GM18526 (cell line): ENCODE measurements around the gene CARD11.

Experiments
- POLR2A ChIP-seq: IDR thresholded peaks from 3 replicates; pipeline ENCODE4 v1.6.1; 2011; ENCODE audit not compliant: insufficient read length; ENCODE audit errors: extremely low read depth

The CARD11 gene

GRCh38 chr7:3043544-3044371 is at the start of gene CARD11:
Gene CARD11 (minus strand): TSS chr7:3043867. CDS start chr7:2958506, 85,361 bp downstream.
- TF ChIP-seq POLR2A = peak; percentile 39

GRCh38 chr7:3092468-3092867 is 48.8 kb upstream of the CARD11 start:
- TF ChIP-seq POLR2A = no peak

DNA sequence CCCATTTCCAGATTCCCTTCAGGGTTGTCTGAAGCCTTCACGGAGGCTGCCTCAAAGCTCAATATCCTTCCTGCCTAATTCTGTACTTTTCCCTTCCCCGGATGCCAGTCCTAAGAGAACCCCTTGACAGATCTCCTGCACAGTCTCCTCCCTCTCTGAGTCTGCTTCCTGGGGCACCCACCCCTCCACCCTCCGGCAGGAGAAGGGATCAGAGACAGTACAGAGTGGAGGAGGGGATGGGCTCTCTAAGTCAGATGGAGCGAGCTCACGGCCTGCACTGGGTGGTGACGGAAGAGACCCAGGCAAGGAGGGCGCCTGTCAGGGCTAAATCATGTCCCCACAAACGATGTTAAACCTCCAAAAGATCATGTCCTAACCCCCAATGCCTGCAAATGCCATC is 48.0 kb upstream of the CARD11 start:
- TF ChIP-seq POLR2A = no peak

DNA sequence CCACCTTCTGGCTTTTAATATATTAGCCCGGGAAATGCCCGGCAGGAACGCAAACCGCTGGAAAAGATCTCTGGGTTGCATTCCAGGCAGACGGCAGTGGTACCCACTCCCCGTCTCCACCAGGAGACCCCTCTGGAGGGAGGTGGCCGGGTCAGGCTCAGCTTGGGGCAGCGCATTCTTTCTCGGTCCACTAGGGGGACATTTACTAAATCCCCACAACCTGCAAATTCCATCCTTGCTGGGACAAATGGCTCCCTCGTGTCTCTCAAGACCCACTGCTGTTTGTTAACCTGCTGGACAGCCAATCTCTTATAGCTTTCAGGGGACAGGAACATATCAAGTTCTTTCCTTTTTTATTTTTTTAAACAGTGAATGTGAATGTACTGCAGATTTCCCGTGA is 45.8 kb upstream of the CARD11 start:
- TF ChIP-seq POLR2A = no peak

DNA sequence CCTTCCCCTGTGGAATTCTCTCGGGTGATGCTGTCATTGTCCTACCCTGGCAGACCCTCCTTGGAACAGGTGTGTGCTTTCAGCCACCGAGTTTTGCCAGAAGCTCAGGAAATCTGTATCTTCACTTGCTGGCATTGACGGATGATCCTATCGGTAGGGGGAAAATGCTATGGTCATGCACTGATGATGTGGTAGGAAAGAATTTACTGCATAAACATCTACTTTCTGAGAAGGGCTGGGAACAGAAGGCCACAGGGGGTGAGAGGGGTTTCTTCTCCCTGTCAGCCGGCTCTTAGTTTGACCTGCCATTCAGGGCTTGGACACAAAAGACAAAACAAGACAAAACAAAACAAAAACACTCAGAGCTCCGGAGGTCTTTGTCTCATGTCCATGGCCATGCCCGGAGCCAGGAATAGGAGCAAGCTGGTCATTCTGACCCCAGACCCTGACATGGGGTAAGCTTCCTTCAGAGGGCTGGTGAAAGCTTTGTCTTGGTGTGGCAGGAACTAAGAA is 43.6 kb upstream of the CARD11 start:
- no peak for TF ChIP-seq POLR2A

- no peak for TF ChIP-seq POLR2A
Measured at GRCh38 chr7:3083350-3083749, 39.7 kb upstream of the CARD11 start.

DNA sequence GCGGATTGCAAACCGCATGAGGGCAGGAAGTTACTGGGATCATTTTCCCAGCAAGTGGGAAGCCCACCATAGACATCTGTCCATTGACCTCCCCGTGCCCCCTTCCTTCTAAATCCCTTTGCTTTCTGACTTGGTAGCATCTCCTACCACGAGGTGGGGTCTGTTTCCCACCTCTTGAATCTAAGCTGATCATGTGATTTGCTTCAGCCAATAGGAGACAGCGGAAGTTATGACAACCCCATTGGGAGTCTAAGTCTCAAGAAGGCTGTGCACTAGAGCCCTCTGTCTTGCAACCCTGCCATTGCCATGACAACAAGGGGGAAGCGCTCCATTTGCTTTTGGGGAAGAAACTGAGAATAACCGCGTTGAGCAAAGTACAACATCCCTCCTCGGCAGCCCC is 39.2 kb upstream of the CARD11 start:
- TF ChIP-seq POLR2A = no peak

- no peak for TF ChIP-seq POLR2A
Measured at GRCh38 chr7:3082386-3082785, 38.7 kb upstream of the CARD11 start.

- TF ChIP-seq POLR2A = no peak
Measured at GRCh38 chr7:3080106-3080505, 36.4 kb upstream of the CARD11 start.

DNA sequence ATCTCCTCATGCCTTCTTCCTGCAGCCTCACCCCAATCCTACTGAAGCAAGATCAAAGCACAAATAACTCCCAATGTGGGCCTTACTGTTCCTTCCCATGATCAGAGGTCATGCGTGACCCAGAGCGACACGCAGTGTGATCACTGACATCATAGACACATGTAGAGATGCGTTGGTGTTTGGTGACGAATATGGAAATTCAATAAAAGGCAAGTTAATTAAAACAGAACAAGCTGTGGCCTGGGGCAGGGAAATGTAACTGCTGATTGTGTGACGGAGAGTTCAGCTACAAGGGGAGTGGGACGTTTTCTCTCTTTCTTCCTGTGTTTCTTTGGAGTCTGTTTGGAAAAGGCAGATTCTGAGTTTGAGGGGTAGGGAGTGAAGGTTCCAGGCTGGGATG is 34.8 kb upstream of the CARD11 start:
- no peak for TF ChIP-seq POLR2A

- no peak for TF ChIP-seq POLR2A
Measured at GRCh38 chr7:3076700-3077099, 33.0 kb upstream of the CARD11 start.

DNA sequence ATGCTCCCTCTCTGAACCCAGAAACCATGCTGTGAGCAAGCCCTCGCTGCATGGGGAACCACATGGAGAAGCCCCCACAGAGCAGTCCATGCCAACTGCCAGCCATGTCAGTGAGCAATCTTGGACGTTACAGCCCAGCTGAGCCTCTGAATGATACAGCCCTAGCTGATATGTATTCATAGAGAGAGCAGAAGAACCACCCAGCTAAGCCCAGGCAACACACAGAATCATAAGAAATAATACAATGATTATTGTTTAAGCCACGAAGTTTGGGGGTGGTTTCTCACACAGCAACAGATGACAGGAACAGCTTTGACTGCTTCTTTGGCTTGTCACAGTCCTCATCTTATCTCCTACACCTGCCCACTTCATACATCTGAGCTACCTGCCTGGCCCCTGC is 32.5 kb upstream of the CARD11 start:
- TF ChIP-seq POLR2A = no peak

DNA sequence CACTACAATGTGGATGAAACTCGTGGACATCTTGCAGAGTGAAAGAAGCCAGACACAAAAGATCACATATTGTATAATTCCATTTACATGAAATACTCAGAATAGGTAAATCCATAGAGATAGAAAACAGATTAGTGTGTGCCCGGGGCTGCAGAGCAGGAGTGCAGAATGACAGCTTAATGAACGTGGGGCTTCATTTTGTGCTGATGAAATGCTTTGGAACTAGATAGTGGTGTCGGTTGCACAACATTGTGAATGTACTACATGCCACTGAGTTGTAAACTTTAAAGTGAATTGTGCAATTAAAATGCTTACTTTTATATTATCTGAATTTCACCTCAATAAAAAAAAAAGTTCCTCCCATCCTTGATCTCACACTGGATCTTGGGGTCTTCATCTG is 31.8 kb upstream of the CARD11 start:
- TF ChIP-seq POLR2A = no peak

GRCh38 chr7:3074459-3074821 is 30.8 kb upstream of the CARD11 start:
- TF ChIP-seq POLR2A = no peak

- no peak for TF ChIP-seq POLR2A
Measured at GRCh38 chr7:3073763-3074458, 30.2 kb upstream of the CARD11 start.

DNA sequence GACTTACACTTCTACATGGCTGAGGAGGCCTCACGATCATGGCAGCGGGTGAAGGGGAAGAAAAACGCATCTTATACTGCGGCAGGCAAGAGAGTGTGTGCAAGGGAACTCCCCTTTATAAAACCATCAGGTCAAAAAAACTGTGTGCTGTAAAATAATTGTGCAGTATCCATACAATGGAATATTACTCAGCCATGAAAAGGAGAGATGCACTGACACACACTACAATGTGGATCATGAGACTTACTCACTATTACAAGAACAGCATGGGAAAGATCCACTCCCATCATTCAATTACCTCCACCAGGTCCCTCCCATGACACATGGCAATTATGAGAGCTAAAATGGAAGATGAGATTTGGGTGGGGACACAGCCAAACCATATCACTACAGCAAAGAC is 27.2 kb upstream of the CARD11 start:
- no peak for TF ChIP-seq POLR2A
